ENCODE measurements around the gene KNSTRN.

- no peak for TF ChIP-seq CTCF (IDR thresholded peaks at IDR 0.05; ENCODE audit: extremely low read depth in 1 of 2, insufficient read depth in 1 of 2, low read depth in 1 of 2, low read length in 2 of 2)
- TF ChIP-seq POLR2A (IDR thresholded peaks at IDR 0.05; ENCODE audit: low read depth, low read length), result no peak
- TF ChIP-seq EZH2 (IDR thresholded peaks at IDR 0.05; ENCODE audit: borderline replicate concordance, low read depth, low read length, severe bottlenecking), result no peak
- no peak for TF ChIP-seq FOS (IDR thresholded peaks at IDR 0.05; ENCODE audit: borderline replicate concordance, insufficient read depth, low read length)
- no peak for TF ChIP-seq POLR2AphosphoS5 (IDR thresholded peaks at IDR 0.05; ENCODE audit: insufficient read depth, low read depth, low read length)
- no peak for TF ChIP-seq MAX (IDR thresholded peaks at IDR 0.05; ENCODE audit: insufficient read depth, insufficient read length)
- TF ChIP-seq MYC (IDR thresholded peaks at IDR 0.05; ENCODE audit: low read depth, low read length), result no peak
- TF ChIP-seq GATA2 (IDR thresholded peaks at IDR 0.05; ENCODE audit: insufficient read depth, insufficient read length, low read depth, low read length), result no peak
These were observed 45.7 kb downstream of the KNSTRN start for GRCh38 chr15:40428185-40428584.
